T-helper 1 cell (primary cell): ENCODE measurements around the gene LRRC32.
"Not testable (repeated sequence)": the region's sequence is repeated elsewhere in the genome, so short reads cannot be mapped to it uniquely, and the experiment has no call there.

Experiments
- DNase-seq, 5 donors: peaks; one replicate each; pipeline ENCODE4 v3.0.0-alpha.2; 2012 to 2020

Gene LRRC32

DNA sequence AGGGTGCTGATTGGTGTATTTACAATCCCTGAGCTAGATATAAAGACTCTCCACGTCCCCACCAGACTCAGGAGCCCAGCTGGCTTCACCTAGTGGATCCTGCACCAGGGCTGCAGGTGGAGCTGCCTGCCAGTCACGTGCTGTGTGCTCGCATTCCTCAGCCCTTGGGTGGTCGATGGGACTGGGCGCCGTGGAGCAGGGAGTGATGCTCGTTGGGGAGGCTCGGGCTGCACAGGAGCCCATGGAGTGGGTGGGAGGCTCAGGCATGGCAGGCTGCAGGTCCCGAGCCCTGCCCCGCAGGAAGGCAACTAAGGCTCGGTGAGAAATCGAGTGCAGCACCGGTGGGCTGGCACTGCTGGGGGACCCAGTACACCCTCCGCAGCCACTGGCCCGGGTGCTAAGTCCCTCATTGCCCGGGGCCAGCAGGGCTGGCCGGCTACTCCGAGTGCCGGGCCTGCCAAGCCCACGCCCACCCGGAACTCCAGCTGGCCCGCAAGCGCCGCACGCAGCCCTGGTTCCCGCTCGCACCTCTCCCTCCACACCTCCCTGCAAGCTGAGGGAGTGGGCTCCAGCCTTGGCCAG, 61.6 kb downstream of the LRRC32 start:
- DNase-seq: not testable (repeated sequence)

DNA sequence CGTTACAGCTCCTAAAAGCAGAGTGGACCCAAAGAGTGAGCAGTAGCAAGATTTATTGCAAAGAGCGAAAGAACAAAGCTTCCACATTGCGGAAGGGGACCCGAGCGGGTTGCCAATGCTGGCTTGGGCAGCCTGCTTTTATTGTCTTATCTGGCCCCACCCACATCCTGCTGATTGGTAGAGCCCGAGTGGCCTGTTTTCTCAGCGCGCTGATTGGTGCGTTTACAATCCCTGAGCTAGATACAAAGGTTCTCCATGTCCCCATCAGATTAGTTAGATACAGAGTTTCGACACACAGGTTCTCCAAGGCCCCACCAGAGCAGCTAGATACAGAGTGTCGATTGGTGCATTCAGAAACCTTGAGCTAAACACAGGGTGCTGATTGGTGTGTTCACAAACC, 62.3 kb downstream of the LRRC32 start:
- not testable (repeated sequence) for DNase-seq
